ENCODE results near the gene BAK1. TPM values are rescaled to one million over a fixed set of nuclear protein-coding genes. Genes with fewer than 3 reads are reported as not detected.

Gene BAK1
- total RNA-seq, 1 donor from 2014 or later = 26.9 TPM

DNA sequence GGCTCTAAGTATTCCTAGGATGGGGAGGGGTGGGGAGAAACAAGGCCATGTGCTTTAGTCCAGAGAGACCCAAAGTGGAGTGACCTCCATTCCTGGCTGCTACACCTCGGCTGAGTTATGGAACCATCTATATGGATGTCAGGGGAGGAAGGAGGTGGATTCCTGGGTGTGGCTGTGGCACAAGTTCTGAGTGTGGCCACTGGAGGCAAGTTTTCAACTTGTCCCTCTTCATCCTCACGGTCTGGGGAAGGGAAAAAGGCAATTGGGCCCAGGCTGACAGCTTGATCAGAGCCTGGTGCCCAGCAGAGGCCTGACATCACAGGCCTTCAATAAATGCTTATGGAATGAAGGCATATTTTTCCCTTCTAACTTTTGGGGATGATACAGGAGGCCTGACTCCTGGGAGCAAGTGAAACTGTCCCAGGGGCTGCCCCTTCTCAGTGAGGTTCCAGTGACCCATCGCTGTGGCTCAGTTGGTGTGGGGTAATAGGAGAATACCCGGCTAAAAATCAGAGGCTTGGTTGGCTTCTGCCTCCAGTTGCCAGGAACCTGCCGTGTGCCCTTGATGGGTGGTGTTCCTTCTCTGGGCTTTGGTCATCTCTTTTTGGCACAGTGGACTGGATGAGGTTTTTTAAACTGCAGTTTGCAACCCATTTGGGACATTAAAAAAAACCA lies 39.2 kb upstream of the BAK1 start:
- H3K36me3 Mint-ChIP-seq (ENCODE audit: low read depth) = no peaks in the 10 kb centered on the region
- DNase-seq (ENCODE audit: low spot score) = no peak
- H3K27me3 Mint-ChIP-seq (ENCODE audit: low read depth) = no peaks in the 10 kb centered on the region
- TF ChIP-seq, protein P1, sequence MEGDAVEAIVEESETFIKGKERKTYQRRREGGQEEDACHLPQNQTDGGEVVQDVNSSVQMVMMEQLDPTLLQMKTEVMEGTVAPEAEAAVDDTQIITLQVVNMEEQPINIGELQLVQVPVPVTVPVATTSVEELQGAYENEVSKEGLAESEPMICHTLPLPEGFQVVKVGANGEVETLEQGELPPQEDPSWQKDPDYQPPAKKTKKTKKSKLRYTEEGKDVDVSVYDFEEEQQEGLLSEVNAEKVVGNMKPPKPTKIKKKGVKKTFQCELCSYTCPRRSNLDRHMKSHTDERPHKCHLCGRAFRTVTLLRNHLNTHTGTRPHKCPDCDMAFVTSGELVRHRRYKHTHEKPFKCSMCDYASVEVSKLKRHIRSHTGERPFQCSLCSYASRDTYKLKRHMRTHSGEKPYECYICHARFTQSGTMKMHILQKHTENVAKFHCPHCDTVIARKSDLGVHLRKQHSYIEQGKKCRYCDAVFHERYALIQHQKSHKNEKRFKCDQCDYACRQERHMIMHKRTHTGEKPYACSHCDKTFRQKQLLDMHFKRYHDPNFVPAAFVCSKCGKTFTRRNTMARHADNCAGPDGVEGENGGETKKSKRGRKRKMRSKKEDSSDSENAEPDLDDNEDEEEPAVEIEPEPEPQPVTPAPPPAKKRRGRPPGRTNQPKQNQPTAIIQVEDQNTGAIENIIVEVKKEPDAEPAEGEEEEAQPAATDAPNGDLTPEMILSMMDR (IDR thresholded peaks at IDR 0.05) = no peak
- H3K27ac Mint-ChIP-seq (ENCODE audit: unreplicated experiment) = no peak overlapping the region
- H3K9me3 Mint-ChIP-seq (ENCODE audit: low read depth) = no peaks in the 10 kb centered on the region
- H3K4me3 Mint-ChIP-seq (ENCODE audit: unreplicated experiment) = peak overlapping the region; percentile 85
- peaks cover 17% of the 10 kb centered on the region for H3K4me1 Mint-ChIP-seq (ENCODE audit: low read depth)

DNA sequence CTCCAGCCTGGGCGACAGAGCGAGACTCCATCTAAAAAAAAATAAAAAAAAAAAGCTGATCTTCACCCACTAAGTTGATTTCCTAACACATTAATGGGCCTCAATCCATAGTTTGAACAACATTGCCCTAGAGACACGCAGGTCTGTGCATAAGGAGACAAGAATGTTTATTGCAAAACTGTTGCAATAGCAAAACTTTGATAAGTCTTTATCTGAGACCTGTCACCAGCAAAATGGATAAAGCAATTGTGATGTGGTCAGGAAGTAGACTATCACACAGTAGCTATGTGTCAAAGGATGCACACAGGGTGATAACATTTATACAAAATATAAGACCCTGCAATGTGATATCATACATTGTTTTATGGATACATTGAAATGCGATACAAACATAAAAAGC lies 36.8 kb upstream of the BAK1 start:
- no peak for DNase-seq (ENCODE audit: low spot score)
- TF ChIP-seq, protein P1 (IDR thresholded peaks at IDR 0.05) = no peak
- no peak overlapping the region for H3K4me3 Mint-ChIP-seq (ENCODE audit: unreplicated experiment)
- peaks cover 24% of the 10 kb centered on the region for H3K4me1 Mint-ChIP-seq (ENCODE audit: low read depth)
- no peak overlapping the region for H3K27ac Mint-ChIP-seq (ENCODE audit: unreplicated experiment)
- H3K9me3 Mint-ChIP-seq (ENCODE audit: low read depth) = no peaks in the 10 kb centered on the region
- H3K27me3 Mint-ChIP-seq (ENCODE audit: low read depth) = no peaks in the 10 kb centered on the region
- H3K36me3 Mint-ChIP-seq (ENCODE audit: low read depth) = no peaks in the 10 kb centered on the region

DNA sequence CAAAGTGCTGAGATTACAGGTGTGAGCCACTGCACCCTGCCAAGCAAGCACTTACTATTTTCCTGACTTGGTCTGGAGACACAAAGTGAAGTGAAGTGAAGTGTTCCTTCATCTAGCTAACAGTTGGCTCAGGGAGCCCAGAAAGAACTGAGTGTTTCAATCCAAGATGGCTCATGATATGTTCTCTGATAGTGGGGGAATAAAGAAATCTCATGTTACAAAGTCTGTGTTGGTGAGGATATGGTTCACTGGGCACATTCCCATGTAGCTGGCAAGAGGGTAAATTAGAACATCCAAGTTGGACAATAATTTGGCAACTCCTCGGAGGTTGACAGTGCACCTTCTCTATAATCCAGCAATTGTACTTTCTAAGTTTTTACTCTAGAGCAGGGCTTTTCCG lies 36.0 kb upstream of the BAK1 start:
- Mint-ChIP-seq H3K9me3 (ENCODE audit: low read depth) (no peaks in the 10 kb centered on the region), H3K36me3 (ENCODE audit: low read depth) (no peaks in the 10 kb centered on the region), H3K4me1 (ENCODE audit: low read depth) (peaks cover 24% of the 10 kb centered on the region), H3K27me3 (ENCODE audit: low read depth) (no peaks in the 10 kb centered on the region), H3K4me3 (ENCODE audit: unreplicated experiment) (no peak overlapping the region), H3K27ac (ENCODE audit: unreplicated experiment) (no peak overlapping the region)
- DNase-seq (ENCODE audit: low spot score) = no peak
- TF ChIP-seq, protein P1 (IDR thresholded peaks at IDR 0.05) = no peak

DNA sequence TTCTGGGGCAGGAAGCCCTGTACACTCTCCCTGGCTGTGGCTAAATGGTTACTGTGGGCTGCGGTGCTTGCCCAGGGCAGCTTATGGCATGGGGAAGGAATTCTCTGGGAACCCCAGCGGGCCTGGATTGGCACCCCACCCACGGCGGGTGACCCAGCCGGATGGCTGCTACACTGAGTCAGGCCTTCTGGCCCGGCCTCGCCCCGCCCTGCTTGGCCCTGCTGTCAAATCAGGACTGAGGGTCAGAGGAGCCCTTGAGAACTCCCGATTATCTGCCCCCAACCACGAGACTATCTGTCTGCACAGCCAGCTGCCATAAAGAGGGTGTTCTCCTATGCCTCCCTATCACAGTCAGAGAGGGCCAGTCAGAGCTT lies 33.7 kb upstream of the BAK1 start:
- Mint-ChIP-seq H3K36me3 (ENCODE audit: low read depth) (no peaks in the 10 kb centered on the region), H3K9me3 (ENCODE audit: low read depth) (no peaks in the 10 kb centered on the region), H3K27me3 (ENCODE audit: low read depth) (no peaks in the 10 kb centered on the region), H3K4me1 (ENCODE audit: low read depth) (peaks cover 33% of the 10 kb centered on the region), H3K27ac (ENCODE audit: unreplicated experiment) (peak overlapping the region; percentile 91), H3K4me3 (ENCODE audit: unreplicated experiment) (no peak overlapping the region)
- TF ChIP-seq, protein P1 (IDR thresholded peaks at IDR 0.05) = no peak
- DNase-seq (ENCODE audit: low spot score) = no peak

DNA sequence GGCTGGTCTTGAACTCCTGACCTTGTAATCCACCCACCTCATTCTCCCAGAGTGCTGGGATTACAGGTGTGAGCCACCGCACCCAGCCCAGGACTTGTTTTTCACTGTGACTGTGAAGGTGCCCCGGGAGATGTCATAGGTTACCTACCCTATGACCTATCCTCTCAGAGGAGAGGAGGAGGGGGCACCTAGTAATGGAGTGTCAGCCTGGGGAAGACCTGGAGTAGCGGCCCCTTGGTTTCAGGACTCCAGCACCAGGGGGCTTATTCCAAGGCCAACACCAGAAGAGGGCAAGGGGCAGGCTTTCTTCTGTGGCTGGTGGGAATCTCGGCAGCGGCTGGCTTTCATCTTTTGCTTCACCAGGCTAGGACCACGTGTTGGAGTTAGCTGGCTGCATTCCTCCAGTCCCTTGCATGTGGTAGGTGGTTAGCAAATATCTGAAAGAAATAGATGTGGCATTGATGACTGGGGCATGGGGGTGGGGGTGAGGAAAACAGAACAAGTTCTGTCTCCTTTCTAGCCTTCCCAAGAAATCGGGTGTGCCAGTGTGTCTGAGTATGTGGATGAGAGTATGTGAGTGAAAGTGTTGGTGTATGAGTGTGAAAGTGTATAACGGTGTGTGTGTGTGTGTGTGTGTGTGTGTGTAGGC lies 33.2 kb upstream of the BAK1 start:
- Mint-ChIP-seq H3K27ac (ENCODE audit: unreplicated experiment) (peak overlapping the region; percentile 91), H3K36me3 (ENCODE audit: low read depth) (no peaks in the 10 kb centered on the region), H3K4me3 (ENCODE audit: unreplicated experiment) (no peak overlapping the region), H3K27me3 (ENCODE audit: low read depth) (no peaks in the 10 kb centered on the region), H3K4me1 (ENCODE audit: low read depth) (peaks cover 35% of the 10 kb centered on the region), H3K9me3 (ENCODE audit: low read depth) (no peaks in the 10 kb centered on the region)
- TF ChIP-seq, protein P1 (IDR thresholded peaks at IDR 0.05) = no peak
- DNase-seq (ENCODE audit: low spot score) = no peak

All from chondrocyte (in vitro differentiated cells).